Choroid plexus epithelial cell (primary cell): Measurements from ENCODE around the gene NCBP3.
A peak's percentile ranks its signal among the peaks of the same experiment; 100 is the strongest.

Experiments used
- DNase-seq: peaks from one replicate; pipeline ENCODE4 v3.0.0-alpha.2; 2010; ENCODE audit warnings: low read depth
- H3K4me3 ChIP-seq: 2 replicates; pipeline ENCODE4 v1.5.1; 2011; ENCODE audit warnings: low read depth, mild to moderate bottlenecking, control low read depth, low read length, moderate library complexity
- TF ChIP-seq, protein P1 (sequence below): conservative IDR thresholded peaks from 2 replicates; pipeline ENCODE4 v1.5.1; 2011; ENCODE audit warnings: low read depth, mild to moderate bottlenecking, control low read depth, inconsistent platforms, low read length, moderate library complexity

NCBP3 gene

DNA sequence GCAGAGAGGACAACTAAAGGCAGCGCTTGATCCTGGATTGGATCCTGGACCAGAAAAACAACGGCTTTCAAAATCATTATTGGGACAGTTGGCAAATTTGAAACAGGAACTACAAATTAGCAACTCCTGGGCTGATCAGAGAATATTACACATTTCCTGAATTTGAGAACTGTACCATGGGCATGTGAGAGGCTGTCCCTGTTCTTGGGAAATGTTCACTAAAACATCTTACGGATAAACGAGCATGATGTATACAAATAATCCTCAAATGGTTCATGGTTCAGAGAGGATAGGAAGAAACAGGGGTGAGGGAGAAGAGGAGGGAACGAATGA lies 42.8 kb downstream of the NCBP3 start:
- TF ChIP-seq, protein P1, sequence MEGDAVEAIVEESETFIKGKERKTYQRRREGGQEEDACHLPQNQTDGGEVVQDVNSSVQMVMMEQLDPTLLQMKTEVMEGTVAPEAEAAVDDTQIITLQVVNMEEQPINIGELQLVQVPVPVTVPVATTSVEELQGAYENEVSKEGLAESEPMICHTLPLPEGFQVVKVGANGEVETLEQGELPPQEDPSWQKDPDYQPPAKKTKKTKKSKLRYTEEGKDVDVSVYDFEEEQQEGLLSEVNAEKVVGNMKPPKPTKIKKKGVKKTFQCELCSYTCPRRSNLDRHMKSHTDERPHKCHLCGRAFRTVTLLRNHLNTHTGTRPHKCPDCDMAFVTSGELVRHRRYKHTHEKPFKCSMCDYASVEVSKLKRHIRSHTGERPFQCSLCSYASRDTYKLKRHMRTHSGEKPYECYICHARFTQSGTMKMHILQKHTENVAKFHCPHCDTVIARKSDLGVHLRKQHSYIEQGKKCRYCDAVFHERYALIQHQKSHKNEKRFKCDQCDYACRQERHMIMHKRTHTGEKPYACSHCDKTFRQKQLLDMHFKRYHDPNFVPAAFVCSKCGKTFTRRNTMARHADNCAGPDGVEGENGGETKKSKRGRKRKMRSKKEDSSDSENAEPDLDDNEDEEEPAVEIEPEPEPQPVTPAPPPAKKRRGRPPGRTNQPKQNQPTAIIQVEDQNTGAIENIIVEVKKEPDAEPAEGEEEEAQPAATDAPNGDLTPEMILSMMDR = no peak
- no peak overlapping the region for H3K4me3 ChIP-seq
- DNase-seq = no peak

DNA sequence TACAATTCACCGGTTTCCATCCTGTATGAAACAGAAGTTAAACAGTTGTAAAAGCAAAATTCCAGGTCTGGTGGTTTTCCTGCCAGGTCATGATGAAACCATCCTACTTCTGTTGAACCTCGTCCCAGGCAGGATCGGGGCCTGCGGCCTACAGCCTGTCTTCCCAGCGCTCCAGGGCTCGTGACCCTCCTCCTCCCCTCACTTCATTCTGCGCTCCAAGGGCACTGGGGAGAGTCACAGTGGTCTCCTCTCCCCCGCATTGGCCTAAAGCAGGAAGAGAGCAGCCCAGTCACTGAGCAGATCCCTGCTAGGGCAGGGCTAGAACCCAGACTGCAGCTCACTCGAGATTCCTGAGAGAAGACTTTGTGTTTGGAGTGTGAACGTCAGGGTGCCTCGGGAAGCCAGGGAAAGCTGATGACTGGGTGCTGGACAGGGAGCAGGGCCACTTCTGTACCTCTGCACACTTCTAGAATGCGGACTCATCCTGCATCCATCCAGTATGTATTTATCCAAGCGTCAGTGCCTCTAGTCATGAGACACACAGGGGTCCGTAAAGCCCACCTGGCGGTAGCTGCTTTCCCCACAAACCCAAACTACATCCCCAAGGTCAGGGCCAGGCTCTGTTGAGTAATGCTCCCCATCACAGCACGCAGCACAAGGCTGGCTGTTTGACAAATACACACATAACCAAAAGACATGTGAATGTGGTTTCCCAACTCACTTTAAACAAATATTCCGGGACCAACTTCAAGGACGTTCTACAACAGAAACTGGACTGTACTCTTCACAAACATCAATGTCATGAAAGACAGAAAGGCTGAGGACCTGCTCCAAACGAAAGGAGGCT lies 43.4 kb downstream of the NCBP3 start:
- TF ChIP-seq, protein P1 = peak; percentile 15
- no peak overlapping the region for H3K4me3 ChIP-seq
- DNase-seq = peak; percentile 93

DNA sequence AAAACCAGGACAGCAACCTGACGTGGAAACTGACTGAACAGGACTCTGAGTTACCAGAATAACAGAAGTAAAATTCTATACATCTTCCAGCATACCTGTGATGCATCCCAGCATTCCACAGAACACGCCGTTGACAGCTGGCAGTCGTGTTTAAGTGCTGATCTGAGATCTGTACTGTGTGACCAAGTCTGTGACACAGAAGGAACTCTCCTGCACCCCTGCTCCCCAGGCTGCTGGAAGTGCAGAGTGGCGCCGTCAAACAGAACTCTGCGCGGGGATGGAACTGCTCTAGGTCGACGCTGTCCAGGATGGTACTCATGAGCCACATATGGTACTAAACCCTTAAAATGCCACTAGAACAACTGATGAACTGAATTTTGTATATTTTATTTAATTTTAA lies 44.3 kb downstream of the NCBP3 start:
- H3K4me3 ChIP-seq = no peak overlapping the region
- DNase-seq = no peak
- TF ChIP-seq, protein P1 = no peak

DNA sequence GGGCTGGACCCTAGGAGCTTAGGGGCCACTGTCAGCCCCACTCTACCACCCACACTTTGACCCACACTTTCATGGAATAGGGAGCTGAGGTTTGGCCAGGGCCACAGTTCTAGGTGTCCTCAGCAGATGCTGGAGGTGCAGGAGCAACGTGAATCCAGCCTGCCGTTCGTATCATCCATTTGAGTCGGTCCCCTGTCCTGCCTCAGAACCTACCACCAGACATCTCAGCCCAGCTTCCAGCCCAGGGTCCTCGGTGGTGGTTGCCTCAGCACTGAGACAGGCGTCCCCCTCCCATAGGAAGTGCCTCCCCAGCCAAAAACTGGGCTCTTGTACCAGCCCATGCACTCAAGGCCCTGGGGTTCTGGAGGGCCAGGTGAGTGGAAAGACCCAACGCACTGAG lies 44.7 kb downstream of the NCBP3 start:
- TF ChIP-seq, protein P1 = no peak
- no peak for DNase-seq
- H3K4me3 ChIP-seq = no peak overlapping the region

DNA sequence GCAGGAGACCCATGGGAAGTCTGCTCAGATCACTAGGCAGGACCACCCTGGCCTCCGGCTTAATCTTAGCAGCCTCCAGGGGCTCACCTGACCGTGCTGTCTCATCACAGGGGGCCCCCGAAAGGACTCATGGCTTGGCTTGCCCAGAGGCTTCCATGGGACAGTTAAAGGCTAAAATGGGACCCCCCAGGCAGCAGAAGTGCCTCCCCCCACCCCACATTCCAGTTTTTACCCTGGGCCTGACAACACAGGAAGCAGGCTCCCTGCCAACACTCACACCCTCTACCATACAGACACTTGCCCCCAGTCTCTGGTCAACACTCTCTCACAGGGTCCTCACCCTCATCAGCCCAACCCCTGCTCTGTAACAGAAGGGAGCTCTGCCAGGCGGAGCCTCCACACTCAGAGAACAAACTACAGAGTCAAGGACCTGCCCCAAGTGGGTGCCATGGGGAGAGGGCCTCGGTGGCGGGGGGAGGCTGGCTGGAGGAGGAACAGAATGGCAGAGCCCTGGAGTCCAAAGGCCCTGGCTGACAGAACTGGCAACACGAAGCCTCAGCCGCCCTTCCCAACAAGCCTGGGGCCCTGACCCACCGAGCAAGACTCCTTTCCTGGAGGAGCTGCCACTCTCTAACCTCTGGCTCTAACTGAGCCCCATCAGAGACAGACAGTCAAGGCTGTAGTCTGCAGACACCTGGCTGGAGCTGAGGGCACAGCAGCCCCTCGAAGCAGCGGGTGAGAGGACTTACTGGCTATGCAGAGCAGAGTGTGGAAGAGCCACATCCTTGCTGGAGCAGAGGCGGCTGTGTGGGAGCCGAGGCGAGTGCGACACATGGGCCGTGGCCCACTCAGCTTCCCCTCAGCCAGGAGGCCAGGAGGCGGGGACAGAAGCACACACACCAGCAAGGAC lies 45.4 kb downstream of the NCBP3 start, which contains the start of gene ITGAE:
TSS of gene ITGAE (minus strand) at position 827 of the 910 bp plus-strand sequence. CDS start at position 783, 44 bp downstream.
- TF ChIP-seq, protein P1 = no peak
- no peak within 1 kb of the TSS for H3K4me3 ChIP-seq

DNA sequence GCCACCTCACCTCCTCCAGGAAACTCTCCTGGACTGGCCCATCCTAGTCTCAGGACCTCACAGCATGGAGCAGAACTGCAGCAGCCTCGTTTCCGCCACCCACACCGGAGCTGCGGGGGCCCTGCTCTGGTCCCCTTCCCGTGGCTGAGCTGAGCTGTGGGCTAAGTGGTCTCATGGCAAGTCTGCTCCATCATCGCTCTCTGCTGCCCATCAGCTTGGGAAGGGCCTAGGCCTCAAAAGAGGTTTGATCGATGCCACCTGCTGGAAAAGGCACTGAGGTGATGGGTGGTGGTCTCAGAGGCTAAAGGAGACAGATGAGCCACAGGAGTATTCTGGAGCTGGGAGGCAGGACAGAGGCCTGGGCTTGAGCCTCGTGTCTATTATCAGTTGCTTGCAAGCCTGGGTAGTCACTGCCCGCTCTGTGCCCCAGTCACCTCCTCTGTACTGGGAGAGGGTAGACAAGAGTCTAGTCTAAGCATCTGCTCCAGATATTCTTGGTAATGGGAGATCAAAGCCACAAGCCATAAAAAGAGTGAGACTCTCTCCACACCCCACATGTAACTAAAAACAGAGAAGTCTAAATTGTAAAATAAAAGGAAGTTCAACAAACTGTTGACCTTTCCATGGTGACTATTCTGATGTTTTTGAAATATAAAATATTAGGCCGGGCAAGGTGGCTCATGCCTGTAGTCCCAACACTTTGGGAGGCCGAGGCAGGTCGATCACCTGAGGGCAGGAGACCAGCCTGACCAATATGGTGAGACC lies 46.7 kb downstream of the NCBP3 start:
- TF ChIP-seq, protein P1 = no peak
- H3K4me3 ChIP-seq = no peak overlapping the region
- no peak for DNase-seq

More for the DNA sequence above, 45.4 kb downstream of the NCBP3 start, which contains the start of gene ITGAE:
- no peak for DNase-seq
